HG02678 (cell line): Measurements from ENCODE around the gene STXBP1.
"Not testable (repeated sequence)": the region's sequence is repeated elsewhere in the genome, so short reads cannot be mapped to it uniquely, and the experiment has no call there.

Experiments
- ATAC-seq: cut with Tn5 transposase; IDR thresholded peaks from one replicate; pipeline ENCODE4 v1.9.1; 2021; ENCODE audit warnings: mild to moderate bottlenecking, moderate library complexity; ENCODE audit not compliant: unreplicated experiment

STXBP1 gene

DNA sequence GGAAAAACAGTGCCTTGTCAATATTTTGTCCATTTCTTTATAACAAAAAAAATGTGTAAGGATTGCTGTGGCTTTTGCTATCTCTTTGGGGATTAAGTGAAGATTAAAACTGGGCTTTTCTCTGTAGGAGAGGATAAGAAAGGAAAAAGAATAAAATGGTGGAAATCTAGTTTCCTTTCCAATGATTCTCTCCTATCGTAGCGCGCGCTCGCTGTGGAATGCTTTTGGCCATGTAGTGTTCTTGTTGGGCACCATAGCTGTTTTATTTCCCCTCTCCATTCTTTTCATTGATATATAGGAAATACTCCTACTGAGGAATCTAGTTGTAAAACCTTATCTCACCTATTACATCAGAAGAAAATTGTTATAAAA is 1.5 kb downstream of the STXBP1 start:
- ATAC-seq = no peak

- ATAC-seq = no peak
Observed at GRCh38 chr9:127614961-127615360, 2.9 kb downstream of the STXBP1 start.

DNA sequence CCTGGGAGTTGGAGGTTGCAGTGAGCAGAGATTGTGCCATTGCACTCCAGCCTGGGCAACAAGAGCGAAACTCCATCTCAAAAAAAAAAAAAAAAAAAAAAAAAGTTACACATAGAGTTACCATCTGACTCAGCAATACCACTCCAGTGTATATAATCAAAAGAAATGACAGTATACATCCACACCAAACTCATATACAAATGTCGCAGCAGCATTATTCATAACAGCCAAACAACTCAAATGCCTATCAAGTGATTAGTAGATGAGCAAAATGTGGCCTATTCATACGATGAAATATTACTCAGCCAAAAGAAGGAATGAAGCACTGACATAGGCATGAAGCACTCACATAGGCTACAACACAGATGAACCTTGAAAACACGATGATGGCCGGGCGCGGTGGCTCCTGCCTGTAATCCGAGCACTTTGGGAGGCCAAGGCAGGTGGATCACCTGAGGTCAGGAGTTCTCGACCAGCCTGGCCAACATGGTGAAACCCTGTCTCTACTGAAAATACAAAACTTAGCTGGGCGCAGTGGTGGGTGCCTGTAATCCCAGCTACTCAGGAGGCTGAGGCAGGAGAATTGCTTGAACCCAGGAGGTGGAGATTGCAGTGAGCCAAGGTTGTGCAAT is 9.4 kb downstream of the STXBP1 start:
- ATAC-seq = not testable (repeated sequence)

DNA sequence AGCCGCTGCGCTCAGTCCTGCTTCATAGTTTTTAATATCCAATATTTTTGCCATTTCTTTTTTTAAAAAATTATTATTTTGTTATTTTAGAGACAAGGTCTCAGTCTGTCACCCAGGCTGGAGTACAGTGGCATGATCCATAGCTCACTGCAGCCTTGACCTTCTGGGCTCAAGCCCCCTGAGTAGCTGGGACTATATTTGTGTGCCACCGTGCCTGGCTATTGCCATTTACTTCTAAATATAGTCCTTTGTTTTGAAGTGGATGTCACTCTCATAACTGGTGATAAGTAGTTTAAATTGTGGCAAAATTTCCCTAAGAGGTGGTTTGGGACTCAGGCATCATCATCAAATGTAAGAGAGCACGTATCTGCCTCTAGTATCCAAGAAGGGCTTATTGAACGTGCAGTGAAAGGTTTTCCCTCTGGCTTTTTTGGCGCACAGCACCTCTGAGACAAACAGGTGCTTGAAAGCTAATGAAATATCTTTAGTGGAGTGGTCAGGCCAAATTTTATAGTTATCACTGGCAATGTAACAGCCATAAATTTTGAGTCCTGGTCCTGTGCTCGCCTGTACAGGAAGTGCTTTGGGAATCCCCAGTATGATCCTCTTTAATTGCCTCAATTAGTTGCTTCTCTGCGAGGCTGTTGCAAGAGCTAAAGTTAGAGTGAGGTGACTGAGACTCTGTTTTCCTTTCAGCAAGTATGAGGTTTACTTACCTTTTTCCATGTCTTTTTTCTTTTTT is 14.8 kb downstream of the STXBP1 start:
- no peak for ATAC-seq

DNA sequence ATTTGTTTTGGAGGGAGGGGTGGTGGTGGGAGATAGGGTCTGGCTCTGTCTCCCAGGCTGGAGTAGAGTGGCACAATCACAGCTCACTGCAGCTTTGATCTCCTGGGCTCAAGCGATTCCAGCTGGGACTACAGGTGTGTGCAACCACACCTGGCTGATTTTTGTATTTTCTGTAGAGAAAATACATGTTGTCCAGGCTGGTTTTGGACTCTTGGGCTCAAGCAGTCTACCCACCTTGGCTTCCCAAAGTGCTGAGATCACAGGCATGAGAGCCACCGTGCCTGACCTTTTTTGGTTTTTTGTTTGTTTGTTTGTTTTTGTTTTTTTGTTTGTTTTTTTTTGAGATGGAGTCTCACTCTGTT is 15.4 kb downstream of the STXBP1 start:
- no peak for ATAC-seq

GRCh38 chr9:127628758-127629467 is 16.8 kb downstream of the STXBP1 start:
- ATAC-seq = no peak

- ATAC-seq = no peak
Observed at GRCh38 chr9:127629468-127630081, 17.5 kb downstream of the STXBP1 start.

DNA sequence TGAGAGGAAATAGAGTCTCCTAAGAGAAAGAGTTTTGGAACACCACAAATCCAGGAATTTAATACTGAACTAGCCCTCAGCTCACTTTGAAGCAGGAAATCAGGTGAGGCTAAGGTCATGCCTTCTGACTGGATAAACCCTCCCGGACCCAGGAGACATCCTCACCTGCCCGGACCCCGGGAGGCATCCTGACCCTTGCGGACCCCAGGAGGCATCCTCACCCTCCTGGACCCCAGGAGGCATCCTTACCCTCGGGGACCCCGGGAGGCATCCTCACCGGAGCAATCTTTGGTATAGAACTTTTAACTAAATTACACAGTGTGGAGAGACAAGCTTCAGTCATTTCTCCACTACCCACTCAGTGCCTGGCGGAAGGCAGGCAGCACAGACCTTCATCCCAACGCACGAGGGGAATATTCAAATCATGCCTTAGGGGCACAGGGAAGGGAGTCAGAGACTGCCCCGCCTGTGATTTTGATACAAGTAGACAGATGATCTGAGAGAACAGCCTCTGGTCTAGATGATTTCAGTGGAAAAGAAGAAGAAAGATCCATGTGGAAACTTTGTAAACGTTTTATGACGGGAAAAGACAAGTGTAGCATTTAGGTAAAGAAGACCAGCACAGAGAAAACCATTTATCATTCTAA is 21.3 kb downstream of the STXBP1 start:
- no peak for ATAC-seq

- ATAC-seq = no peak
Observed at GRCh38 chr9:127634021-127634420, 21.9 kb downstream of the STXBP1 start.

DNA sequence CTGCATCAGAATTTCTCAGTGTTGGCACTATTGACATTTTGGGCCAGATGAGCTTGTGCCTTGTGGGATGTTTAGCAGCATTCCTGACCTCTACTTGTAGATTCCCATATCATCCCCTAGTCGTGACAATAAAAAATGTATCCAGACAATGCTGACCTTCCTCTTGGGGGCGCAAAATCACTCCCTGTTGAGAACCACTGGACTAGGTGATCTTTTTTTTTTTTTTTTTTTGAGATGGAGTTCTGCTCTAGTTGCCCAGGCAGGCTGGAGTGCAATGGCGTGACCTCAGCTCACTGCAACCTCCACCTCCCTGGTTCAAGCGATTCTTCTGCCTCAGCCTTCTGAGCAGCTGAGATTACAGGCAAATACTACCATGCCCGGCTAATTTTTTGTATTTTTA is 22.6 kb downstream of the STXBP1 start:
- no peak for ATAC-seq

DNA sequence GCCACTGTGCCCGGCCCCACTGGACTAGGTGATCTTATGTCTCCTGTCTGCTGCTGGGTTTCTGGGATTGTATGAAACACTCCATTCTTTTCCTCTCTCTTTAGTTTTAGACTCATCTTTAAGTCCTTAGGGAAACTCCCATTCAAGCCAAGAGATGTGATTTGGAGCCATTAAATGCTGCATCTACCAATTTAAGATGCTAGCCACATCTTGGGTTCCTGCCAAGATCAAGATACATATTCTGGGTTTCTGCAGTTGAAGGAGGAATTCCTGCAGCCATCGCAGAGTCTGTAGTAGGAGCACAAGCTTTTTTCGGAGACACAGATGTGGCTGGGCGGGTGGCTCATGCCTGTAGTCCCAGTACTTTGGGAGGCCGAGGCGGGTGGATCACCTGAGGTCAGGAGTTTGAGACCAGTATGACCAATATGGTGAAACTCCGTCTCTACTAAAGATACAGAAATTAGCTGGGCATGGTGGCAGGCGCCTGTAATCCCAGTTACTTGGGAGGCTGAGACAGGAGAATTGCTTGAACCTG is 23.2 kb downstream of the STXBP1 start:
- no peak for ATAC-seq

GRCh38 chr9:127637322-127637847 is 25.3 kb downstream of the STXBP1 start:
- ATAC-seq = no peak

DNA sequence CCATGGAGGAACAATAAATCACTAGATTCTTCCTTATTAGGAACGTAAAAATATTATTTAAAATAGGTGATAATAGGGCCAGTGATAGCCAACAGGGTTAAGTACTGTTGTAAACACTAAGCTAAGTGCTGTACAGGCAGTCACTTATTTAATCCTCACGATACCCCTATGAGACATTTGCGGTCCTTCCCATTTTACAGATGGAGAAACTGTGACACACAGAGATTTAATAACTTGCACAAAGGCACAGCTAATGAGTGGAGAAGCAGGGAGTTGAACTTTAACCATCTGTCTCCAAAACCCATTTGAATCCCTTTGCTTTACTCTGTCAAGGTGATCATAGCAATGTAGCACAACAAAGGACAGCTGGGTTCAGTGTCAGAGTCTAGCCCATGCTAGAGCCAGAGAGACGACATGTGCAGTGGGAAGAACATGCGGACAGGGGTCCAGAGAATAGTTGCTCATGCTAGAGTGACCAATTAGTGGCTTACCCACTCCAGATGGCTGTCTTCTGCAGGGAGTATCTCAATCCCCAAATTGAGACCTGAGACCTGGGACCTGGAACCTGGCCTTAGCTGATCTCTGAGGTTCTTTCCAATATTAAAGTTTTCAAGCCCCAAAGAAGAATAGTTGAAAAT is 28.9 kb downstream of the STXBP1 start:
- no peak for ATAC-seq

DNA sequence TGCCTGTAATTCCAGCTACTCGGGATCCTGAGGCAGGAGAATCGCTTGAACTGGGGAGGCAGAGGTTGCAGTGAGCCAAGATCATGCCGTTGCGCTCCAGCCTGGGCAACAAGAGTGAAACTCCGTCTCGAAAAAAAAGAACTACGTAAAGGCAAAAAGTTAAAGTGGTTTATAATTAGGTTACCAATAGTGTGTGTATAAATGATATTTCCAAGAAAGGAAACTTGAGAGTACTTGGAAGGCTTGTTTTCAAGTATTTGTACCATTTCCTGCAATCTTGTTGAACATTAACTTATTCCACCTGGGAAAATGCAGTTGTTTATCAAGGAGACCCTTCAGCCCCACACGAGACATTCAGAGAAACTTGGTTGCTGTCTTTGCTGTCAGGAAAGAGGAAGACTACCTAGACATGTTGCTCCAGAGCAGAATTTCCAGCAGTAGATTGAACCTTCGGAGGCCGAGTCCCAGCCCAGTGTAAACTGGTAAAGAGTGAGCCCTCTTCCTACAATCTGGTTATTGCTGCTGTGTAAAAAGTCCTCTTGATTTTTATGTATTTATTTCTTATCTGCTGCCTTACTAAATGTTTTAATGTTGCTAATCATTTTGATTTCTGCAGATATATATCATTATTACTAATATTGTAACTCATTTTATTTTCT is 30.1 kb downstream of the STXBP1 start:
- no peak for ATAC-seq

GRCh38 chr9:127644146-127644827 is 32.2 kb downstream of the STXBP1 start:
- no peak for ATAC-seq

DNA sequence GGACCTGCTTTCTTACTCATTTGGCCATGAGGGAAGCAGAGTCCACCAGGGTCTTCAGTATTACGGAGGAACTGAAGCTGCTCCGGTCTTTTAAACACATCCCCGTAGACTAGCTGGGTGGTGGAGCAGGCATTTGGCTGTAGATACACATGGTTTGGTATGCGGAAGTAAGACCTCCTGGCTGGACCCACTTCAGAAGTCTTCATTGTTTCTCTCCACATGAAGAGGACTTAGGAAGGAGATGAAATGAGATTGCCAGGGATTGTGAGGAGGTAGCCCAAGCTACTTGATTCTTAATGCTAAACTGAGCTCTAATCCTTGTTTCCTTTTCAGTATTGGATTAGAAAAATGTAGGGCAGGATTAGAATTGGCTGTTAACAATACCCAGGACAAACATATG is 32.9 kb downstream of the STXBP1 start:
- ATAC-seq = no peak

- no peak for ATAC-seq
Observed at GRCh38 chr9:127647451-127647850, 35.4 kb downstream of the STXBP1 start.

- ATAC-seq = no peak
Observed at GRCh38 chr9:127650518-127650917, 38.4 kb downstream of the STXBP1 start.
